Measurements from ENCODE around the gene LRRC23. TPM values are rescaled to one million over a fixed set of nuclear protein-coding genes. Genes with fewer than 3 reads are reported as not detected.
A peak's percentile ranks its signal among the peaks of the same experiment; 100 is the strongest.

LRRC23 gene
- total and polyA plus RNA-seq, 9 of the 15 experiments (the other 6 are each of a cell fraction or from before 2014, with no cell fraction given) = 2.2 to 7.0 (median 3.0) TPM

DNA sequence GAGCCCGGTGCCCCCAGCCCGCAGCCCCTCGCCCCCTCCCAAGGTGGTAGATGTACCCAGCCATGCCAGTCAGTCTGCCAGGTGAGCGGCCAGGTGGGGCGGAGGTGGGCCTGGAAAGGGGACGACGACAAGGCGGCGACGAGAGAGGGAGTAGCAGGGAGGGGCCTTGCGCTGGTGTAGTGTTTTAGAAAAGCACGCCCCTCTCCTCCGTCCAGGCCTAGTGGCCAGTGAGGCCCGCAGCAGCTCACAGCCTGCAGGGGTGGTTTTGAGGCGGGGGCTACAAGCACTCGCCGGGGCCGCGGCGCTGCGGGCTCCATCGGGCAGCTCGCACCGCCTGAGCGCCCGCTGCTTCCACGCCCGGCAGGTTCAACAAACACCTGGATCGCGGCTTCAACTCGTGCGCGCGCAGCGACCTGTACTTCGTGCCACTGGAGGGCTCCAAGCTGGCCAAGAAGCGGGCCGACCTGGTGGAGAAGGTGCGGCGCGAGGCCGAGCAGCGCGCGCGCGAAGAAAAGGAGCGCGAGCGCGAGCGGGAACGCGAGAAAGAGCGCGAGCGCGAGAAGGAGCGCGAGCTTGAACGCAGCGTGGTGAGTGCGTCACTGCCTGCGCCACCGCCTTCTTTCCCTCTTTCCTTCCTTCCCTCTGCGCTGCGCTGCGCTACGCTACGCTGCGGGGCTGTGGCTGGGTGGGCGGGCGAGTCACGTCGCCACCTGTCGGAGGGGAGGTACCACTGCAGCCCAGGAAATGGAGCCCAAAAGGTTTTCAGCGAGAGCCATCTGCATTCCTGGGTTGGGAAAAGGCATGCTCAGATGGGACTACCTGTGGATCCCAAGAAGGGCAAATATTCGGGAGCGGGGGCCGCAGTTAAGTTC is 33.1 kb downstream of the LRRC23 start (continued):
- TF ChIP-seq JUN (IDR thresholded peaks at IDR 0.05; ENCODE audit: borderline replicate concordance, low read depth, low read length) = 0 out of 2 replicates have a peak, but pooled peaks have one; percentile 20
- no peak for TF ChIP-seq JUN (CRISPR knock-in tag; IDR thresholded peaks at IDR 0.05; ENCODE audit: borderline replicate concordance)
- TF ChIP-seq, protein P1, sequence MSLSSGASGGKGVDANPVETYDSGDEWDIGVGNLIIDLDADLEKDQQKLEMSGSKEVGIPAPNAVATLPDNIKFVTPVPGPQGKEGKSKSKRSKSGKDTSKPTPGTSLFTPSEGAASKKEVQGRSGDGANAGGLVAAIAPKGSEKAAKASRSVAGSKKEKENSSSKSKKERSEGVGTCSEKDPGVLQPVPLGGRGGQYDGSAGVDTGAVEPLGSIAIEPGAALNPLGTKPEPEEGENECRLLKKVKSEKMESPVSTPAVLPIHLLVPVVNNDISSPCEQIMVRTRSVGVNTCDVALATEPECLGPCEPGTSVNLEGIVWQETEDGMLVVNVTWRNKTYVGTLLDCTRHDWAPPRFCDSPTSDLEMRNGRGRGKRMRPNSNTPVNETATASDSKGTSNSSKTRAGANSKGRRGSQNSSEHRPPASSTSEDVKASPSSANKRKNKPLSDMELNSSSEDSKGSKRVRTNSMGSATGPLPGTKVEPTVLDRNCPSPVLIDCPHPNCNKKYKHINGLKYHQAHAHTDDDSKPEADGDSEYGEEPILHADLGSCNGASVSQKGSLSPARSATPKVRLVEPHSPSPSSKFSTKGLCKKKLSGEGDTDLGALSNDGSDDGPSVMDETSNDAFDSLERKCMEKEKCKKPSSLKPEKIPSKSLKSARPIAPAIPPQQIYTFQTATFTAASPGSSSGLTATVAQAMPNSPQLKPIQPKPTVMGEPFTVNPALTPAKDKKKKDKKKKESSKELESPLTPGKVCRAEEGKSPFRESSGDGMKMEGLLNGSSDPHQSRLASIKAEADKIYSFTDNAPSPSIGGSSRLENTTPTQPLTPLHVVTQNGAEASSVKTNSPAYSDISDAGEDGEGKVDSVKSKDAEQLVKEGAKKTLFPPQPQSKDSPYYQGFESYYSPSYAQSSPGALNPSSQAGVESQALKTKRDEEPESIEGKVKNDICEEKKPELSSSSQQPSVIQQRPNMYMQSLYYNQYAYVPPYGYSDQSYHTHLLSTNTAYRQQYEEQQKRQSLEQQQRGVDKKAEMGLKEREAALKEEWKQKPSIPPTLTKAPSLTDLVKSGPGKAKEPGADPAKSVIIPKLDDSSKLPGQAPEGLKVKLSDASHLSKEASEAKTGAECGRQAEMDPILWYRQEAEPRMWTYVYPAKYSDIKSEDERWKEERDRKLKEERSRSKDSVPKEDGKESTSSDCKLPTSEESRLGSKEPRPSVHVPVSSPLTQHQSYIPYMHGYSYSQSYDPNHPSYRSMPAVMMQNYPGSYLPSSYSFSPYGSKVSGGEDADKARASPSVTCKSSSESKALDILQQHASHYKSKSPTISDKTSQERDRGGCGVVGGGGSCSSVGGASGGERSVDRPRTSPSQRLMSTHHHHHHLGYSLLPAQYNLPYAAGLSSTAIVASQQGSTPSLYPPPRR (CRISPR knock-in tag; IDR thresholded peaks at IDR 0.05; ENCODE audit: borderline replicate concordance) = no peak
- peak; percentile 75 for TF ChIP-seq SP2 (IDR thresholded peaks at IDR 0.05; ENCODE audit: extremely low read depth, low read depth, low read length, poor library complexity, severe bottlenecking)
- no peak for TF ChIP-seq ZC3H11A (IDR thresholded peaks at IDR 0.05; ENCODE audit: low read depth, low read length)
- TF ChIP-seq KDM2B (CRISPR knock-in tag; IDR thresholded peaks at IDR 0.05) = no peak
- no peak for TF ChIP-seq BCL6 (CRISPR knock-in tag; IDR thresholded peaks at IDR 0.05)
- TF ChIP-seq NCOA2 (IDR thresholded peaks at IDR 0.05; ENCODE audit: partially characterized antibody in 2 of 2) = no peak
- TF ChIP-seq SREBF1 (IDR thresholded peaks at IDR 0.05; ENCODE audit: borderline replicate concordance, low read depth, low read length) = no peak
- TF ChIP-seq SMC3 (conservative IDR thresholded peaks at IDR 0.05; ENCODE audit: insufficient read depth, low read depth, low read length) = peak; percentile 56
- TF ChIP-seq RBM22 (IDR thresholded peaks at IDR 0.05; ENCODE audit: low read depth, low read length, poor library complexity, severe bottlenecking) = peak; percentile 29
- no peak for TF ChIP-seq RAD51 (IDR thresholded peaks at IDR 0.05; ENCODE audit: borderline replicate concordance, low read depth)
- TF ChIP-seq DMBX1 (CRISPR knock-in tag; IDR thresholded peaks at IDR 0.05; ENCODE audit: borderline replicate concordance) = no peak
- peak in 2 of 3 experiments; percentile 65 to 73 for TF ChIP-seq YY1 (IDR thresholded peaks at IDR 0.05; ENCODE audit: borderline replicate concordance in 1 of 3, control insufficient read depth in 1 of 3, extremely low read depth in 1 of 3, insufficient read depth in 3 of 3, insufficient read length in 1 of 3, insufficient replicate concordance in 2 of 3, low read depth in 1 of 3, low read length in 2 of 3)
- TF ChIP-seq MEF2A (IDR thresholded peaks at IDR 0.05; ENCODE audit: control insufficient read depth, low read depth, low read length) = no peak
- TF ChIP-seq POLR3A (IDR thresholded peaks at IDR 0.05; ENCODE audit: borderline replicate concordance, extremely low read depth, insufficient read depth, insufficient read length) = no peak
- TF ChIP-seq ZBTB1 (CRISPR knock-in tag; IDR thresholded peaks at IDR 0.05; ENCODE audit: borderline replicate concordance, low read depth) = no peak
- no peak for TF ChIP-seq XRCC4 (IDR thresholded peaks at IDR 0.05; ENCODE audit: extremely low read depth, insufficient read depth, insufficient read length)
- TF ChIP-seq HEY1 (CRISPR knock-in tag; IDR thresholded peaks at IDR 0.05; ENCODE audit: borderline replicate concordance) = no peak
- TF ChIP-seq ZNF586 (CRISPR knock-in tag; conservative IDR thresholded peaks at IDR 0.05) = no peak
- no peak for TF ChIP-seq ZEB2 (IDR thresholded peaks at IDR 0.05)
